ENCODE results near the gene TRAPPC2. TPM values are rescaled to one million over a fixed set of nuclear protein-coding genes. Genes with fewer than 3 reads are reported as not detected.
A peak's percentile ranks its signal among the peaks of the same experiment; 100 is the strongest.

The TRAPPC2 gene
- total RNA-seq, 1 experiment from 2014 or later: 20.8 TPM

GRCh38 chrX:13760426-13760825, 26.0 kb upstream of the TRAPPC2 start:
- Mint-ChIP-seq H3K4me3 (ENCODE audit: low read depth, unreplicated experiment) (no peak overlapping the region), H3K36me3 (ENCODE audit: insufficient read depth, unreplicated experiment) (peaks cover 14% of the 10 kb centered on the region), H3K27me3 (ENCODE audit: unreplicated experiment) (no peaks in the 10 kb centered on the region), H3K4me1 (ENCODE audit: low read depth, unreplicated experiment) (no peaks in the 10 kb centered on the region), H3K9me3 (ENCODE audit: low read depth, unreplicated experiment) (no peaks in the 10 kb centered on the region), H3K27ac (ENCODE audit: unreplicated experiment) (no peak overlapping the region)
- CTCF ChIA-PET: no interaction called here
- TF ChIP-seq, protein P1, sequence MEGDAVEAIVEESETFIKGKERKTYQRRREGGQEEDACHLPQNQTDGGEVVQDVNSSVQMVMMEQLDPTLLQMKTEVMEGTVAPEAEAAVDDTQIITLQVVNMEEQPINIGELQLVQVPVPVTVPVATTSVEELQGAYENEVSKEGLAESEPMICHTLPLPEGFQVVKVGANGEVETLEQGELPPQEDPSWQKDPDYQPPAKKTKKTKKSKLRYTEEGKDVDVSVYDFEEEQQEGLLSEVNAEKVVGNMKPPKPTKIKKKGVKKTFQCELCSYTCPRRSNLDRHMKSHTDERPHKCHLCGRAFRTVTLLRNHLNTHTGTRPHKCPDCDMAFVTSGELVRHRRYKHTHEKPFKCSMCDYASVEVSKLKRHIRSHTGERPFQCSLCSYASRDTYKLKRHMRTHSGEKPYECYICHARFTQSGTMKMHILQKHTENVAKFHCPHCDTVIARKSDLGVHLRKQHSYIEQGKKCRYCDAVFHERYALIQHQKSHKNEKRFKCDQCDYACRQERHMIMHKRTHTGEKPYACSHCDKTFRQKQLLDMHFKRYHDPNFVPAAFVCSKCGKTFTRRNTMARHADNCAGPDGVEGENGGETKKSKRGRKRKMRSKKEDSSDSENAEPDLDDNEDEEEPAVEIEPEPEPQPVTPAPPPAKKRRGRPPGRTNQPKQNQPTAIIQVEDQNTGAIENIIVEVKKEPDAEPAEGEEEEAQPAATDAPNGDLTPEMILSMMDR (IDR thresholded peaks at IDR 0.05; ENCODE audit: unreplicated experiment): no peak
- BruUV-seq (replicated peaks): TSS peak; percentile 61
- no peak for DNase-seq
- intact Hi-C loops (cut with micrococcal nuclease; ENCODE audit: unreplicated experiment): no loop called here

DNA sequence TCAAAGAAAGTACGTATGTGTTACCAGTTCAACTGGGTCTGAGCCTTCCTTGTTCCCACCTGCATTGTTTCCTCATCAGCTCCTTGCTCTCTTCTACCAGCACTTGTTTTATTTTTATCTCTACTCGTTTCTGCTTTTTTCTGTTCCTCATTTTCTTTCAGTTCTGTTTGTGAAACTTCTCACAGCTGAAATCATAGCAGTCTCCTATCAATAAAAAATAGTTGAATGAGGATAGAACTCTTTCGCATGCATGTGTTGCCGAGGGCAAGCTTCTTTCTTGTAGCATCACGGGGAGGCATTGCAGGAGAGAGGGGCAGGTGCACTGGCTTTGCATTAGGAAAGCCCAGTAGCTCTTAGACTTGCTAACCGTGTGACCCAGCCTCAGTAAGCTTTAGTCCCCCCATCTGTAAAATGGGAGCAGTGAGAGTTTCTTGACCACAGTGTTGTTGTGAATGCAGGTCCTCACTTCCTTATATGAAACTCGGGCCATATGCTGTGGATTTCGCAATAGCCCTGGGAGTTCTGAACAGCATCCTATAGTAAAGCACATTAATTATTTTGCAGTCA, 24.8 kb upstream of the TRAPPC2 start:
- Mint-ChIP-seq H3K27ac (ENCODE audit: unreplicated experiment) (no peak overlapping the region), H3K36me3 (ENCODE audit: insufficient read depth, unreplicated experiment) (peaks cover 15% of the 10 kb centered on the region), H3K4me3 (ENCODE audit: low read depth, unreplicated experiment) (no peak overlapping the region), H3K9me3 (ENCODE audit: low read depth, unreplicated experiment) (no peaks in the 10 kb centered on the region), H3K27me3 (ENCODE audit: unreplicated experiment) (no peaks in the 10 kb centered on the region), H3K4me1 (ENCODE audit: low read depth, unreplicated experiment) (no peaks in the 10 kb centered on the region)
- intact Hi-C loops (cut with micrococcal nuclease; ENCODE audit: unreplicated experiment): loop anchor here (10.0 kb wide), 1 partner anchor 176 kb away; no protein-coding TSS in a partner anchor
- TF ChIP-seq, protein P1 (IDR thresholded peaks at IDR 0.05; ENCODE audit: unreplicated experiment): no peak
- no TSS peak for BruUV-seq (replicated peaks)
- CTCF ChIA-PET: no interaction called here
- DNase-seq: no peak

- H3K9me3 Mint-ChIP-seq (ENCODE audit: low read depth, unreplicated experiment): no peaks in the 10 kb centered on the region
- no peak overlapping the region for H3K4me3 Mint-ChIP-seq (ENCODE audit: low read depth, unreplicated experiment)
- DNase-seq: no peak
- CTCF ChIA-PET: no interaction called here
- TF ChIP-seq, protein P1 (IDR thresholded peaks at IDR 0.05; ENCODE audit: unreplicated experiment): no peak
- H3K4me1 Mint-ChIP-seq (ENCODE audit: low read depth, unreplicated experiment): no peaks in the 10 kb centered on the region
- no peaks in the 10 kb centered on the region for H3K27me3 Mint-ChIP-seq (ENCODE audit: unreplicated experiment)
- H3K27ac Mint-ChIP-seq (ENCODE audit: unreplicated experiment): no peak overlapping the region
- intact Hi-C loops (cut with micrococcal nuclease; ENCODE audit: unreplicated experiment): loop anchor here (10.0 kb wide), 1 partner anchor 178 kb away; no protein-coding TSS in a partner anchor
- peaks cover 16% of the 10 kb centered on the region for H3K36me3 Mint-ChIP-seq (ENCODE audit: insufficient read depth, unreplicated experiment)
- BruUV-seq (replicated peaks): no TSS peak
Measured at GRCh38 chrX:13756381-13756780, 22.0 kb upstream of the TRAPPC2 start.

DNA sequence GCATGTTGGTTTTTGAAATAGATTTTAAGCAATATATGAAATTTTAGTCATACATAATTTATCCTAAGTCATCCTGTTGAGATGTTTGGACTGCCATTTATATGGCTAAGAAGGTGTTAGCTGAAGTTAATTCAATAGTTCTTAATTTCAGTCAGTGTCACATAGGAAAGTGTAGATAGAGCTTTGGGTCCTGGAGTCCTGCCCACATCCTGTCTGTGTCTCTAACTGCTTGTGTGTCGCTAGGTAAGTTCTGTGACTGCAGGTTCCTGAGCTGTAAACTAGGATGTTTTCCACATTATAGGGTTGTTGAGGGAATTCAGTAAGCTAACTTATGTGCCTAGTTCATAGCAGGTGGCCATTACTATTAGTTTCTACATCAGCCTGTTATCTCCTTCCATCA, 20.8 kb upstream of the TRAPPC2 start:
- no peak overlapping the region for H3K27ac Mint-ChIP-seq (ENCODE audit: unreplicated experiment)
- no peak overlapping the region for H3K4me3 Mint-ChIP-seq (ENCODE audit: low read depth, unreplicated experiment)
- intact Hi-C loops (cut with micrococcal nuclease; ENCODE audit: unreplicated experiment): loop anchor here (10.0 kb wide), 1 partner anchor 180 kb away; no protein-coding TSS in a partner anchor
- H3K36me3 Mint-ChIP-seq (ENCODE audit: insufficient read depth, unreplicated experiment): peaks cover 18% of the 10 kb centered on the region
- CTCF ChIA-PET: interaction anchor here (0.7 kb wide), 1 partner anchor 467 kb away, joined by 5 read pairs; no protein-coding TSS in a partner anchor
- no peaks in the 10 kb centered on the region for H3K27me3 Mint-ChIP-seq (ENCODE audit: unreplicated experiment)
- BruUV-seq (replicated peaks): no TSS peak
- H3K4me1 Mint-ChIP-seq (ENCODE audit: low read depth, unreplicated experiment): no peaks in the 10 kb centered on the region
- DNase-seq: no peak
- no peaks in the 10 kb centered on the region for H3K9me3 Mint-ChIP-seq (ENCODE audit: low read depth, unreplicated experiment)
- TF ChIP-seq, protein P1 (IDR thresholded peaks at IDR 0.05; ENCODE audit: unreplicated experiment): no peak

Data from Calu3 (cell line).